Chondrocyte (in vitro differentiated cells): ENCODE measurements around the gene MOBP. TPM values are rescaled to one million over a fixed set of nuclear protein-coding genes. Genes with fewer than 3 reads are reported as not detected.

ENCODE experiments used
- DNase-seq: peaks from one replicate; pipeline ENCODE4 v3.0.0; 2021; ENCODE audit warnings: mixed read lengths, low spot score
- H3K27ac Mint-ChIP-seq: one replicate; pipeline ENCODE4 v1.8.0; 2021; ENCODE audit warnings: mild to moderate bottlenecking, moderate library complexity, mixed read lengths; ENCODE audit not compliant: unreplicated experiment
- H3K27me3 Mint-ChIP-seq: 2 replicates; pipeline ENCODE4 v1.8.0; 2021; ENCODE audit warnings: low read depth, mixed read lengths
- H3K36me3 Mint-ChIP-seq: 2 replicates; pipeline ENCODE4 v1.8.0; 2021; ENCODE audit warnings: low read depth, mixed read lengths
- H3K4me1 Mint-ChIP-seq: 2 replicates; pipeline ENCODE4 v1.8.0; 2021; ENCODE audit warnings: low read depth, mild to moderate bottlenecking, mixed read lengths
- H3K4me3 Mint-ChIP-seq: one replicate; pipeline ENCODE4 v1.8.0; 2021; ENCODE audit warnings: mild to moderate bottlenecking, moderate library complexity, mixed read lengths; ENCODE audit not compliant: unreplicated experiment
- H3K9me3 Mint-ChIP-seq: 2 replicates; pipeline ENCODE4 v1.8.0; 2021; ENCODE audit warnings: low read depth, mixed read lengths
- total RNA-seq: library from RNA; stranded (reverse); gene quantifications from 3 replicates; pipeline ENCODE4 v1.2.1, GENCODE V29; 2021
- TF ChIP-seq, protein P1 (sequence below): fragments of 200-600 bp; sonication (generic); IDR thresholded peaks from 2 replicates; pipeline ENCODE4 v1.5.0; 2021; ENCODE audit warnings: antibody characterized with exemption, mild to moderate bottlenecking, moderate library complexity

Gene MOBP
- total RNA-seq, 1 donor from 2014 or later: not detected

DNA sequence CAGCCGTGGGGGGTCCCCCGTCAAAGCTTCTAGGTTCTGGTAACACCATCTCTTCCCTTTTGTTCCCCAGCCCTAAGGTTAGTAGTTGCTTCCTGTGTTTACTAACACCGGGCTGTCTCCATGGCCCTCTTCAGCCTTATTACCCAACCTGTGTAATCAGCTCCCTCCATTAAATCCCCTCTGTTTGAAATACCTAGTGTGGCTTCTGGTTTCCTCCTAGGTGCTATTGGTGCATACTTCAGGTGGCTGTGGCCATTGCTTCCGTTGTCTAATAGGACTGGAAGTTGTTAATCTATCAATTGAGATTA lies 35.3 kb downstream of the MOBP start:
- Mint-ChIP-seq H3K4me3 (no peak overlapping the region), H3K27ac (no peak overlapping the region), H3K36me3 (no peaks in the 10 kb centered on the region), H3K9me3 (no peaks in the 10 kb centered on the region), H3K4me1 (no peaks in the 10 kb centered on the region), H3K27me3 (peaks cover 23% of the 10 kb centered on the region)
- DNase-seq: no peak
- TF ChIP-seq, protein P1, sequence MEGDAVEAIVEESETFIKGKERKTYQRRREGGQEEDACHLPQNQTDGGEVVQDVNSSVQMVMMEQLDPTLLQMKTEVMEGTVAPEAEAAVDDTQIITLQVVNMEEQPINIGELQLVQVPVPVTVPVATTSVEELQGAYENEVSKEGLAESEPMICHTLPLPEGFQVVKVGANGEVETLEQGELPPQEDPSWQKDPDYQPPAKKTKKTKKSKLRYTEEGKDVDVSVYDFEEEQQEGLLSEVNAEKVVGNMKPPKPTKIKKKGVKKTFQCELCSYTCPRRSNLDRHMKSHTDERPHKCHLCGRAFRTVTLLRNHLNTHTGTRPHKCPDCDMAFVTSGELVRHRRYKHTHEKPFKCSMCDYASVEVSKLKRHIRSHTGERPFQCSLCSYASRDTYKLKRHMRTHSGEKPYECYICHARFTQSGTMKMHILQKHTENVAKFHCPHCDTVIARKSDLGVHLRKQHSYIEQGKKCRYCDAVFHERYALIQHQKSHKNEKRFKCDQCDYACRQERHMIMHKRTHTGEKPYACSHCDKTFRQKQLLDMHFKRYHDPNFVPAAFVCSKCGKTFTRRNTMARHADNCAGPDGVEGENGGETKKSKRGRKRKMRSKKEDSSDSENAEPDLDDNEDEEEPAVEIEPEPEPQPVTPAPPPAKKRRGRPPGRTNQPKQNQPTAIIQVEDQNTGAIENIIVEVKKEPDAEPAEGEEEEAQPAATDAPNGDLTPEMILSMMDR: no peak

- no peaks in the 10 kb centered on the region for H3K9me3 Mint-ChIP-seq
- no peak for DNase-seq
- TF ChIP-seq, protein P1: no peak
- H3K27ac Mint-ChIP-seq: no peak overlapping the region
- H3K4me1 Mint-ChIP-seq: no peaks in the 10 kb centered on the region
- no peak overlapping the region for H3K4me3 Mint-ChIP-seq
- H3K27me3 Mint-ChIP-seq: peaks cover 5% of the 10 kb centered on the region
- H3K36me3 Mint-ChIP-seq: no peaks in the 10 kb centered on the region
Observed at GRCh38 chr3:39505866-39506742, 38.6 kb downstream of the MOBP start.

- H3K27ac Mint-ChIP-seq: no peak overlapping the region
- H3K9me3 Mint-ChIP-seq: no peaks in the 10 kb centered on the region
- TF ChIP-seq, protein P1: no peak
- H3K36me3 Mint-ChIP-seq: no peaks in the 10 kb centered on the region
- peaks cover 4% of the 10 kb centered on the region for H3K27me3 Mint-ChIP-seq
- H3K4me1 Mint-ChIP-seq: no peaks in the 10 kb centered on the region
- no peak overlapping the region for H3K4me3 Mint-ChIP-seq
- no peak for DNase-seq
Observed at GRCh38 chr3:39506863-39507262, 39.4 kb downstream of the MOBP start.

DNA sequence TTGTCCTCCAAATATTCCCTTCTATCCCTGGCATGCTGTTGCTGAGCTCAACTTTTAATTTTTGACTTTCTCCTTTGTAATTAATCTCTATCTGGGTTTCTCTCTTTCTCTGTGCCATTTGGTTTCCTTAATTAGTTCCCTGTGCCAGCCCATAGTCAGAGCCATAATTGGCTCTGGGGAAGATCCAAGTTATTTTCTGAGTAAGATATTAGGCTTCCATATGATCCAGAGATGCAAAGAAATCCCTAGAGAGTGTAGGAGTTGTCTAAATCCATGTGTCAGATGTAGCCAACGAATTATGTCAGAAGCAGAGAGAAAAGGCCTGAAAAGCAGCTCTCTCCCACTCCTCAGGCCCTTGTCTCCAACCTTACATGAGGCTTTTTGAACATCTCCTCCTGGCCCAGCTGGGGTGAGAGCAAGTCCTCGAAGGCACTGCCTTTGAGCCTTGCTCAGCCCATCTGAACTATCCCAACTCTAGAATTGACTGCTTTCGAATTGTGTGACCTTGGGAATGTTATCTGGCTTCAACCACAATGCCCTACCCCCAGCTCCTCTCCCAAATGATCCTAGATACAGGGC lies 46.4 kb downstream of the MOBP start:
- Mint-ChIP-seq H3K36me3 (no peaks in the 10 kb centered on the region), H3K27ac (no peak overlapping the region), H3K9me3 (no peaks in the 10 kb centered on the region), H3K4me3 (no peak overlapping the region), H3K27me3 (peaks cover 16% of the 10 kb centered on the region), H3K4me1 (no peaks in the 10 kb centered on the region)
- TF ChIP-seq, protein P1: no peak
- no peak for DNase-seq

DNA sequence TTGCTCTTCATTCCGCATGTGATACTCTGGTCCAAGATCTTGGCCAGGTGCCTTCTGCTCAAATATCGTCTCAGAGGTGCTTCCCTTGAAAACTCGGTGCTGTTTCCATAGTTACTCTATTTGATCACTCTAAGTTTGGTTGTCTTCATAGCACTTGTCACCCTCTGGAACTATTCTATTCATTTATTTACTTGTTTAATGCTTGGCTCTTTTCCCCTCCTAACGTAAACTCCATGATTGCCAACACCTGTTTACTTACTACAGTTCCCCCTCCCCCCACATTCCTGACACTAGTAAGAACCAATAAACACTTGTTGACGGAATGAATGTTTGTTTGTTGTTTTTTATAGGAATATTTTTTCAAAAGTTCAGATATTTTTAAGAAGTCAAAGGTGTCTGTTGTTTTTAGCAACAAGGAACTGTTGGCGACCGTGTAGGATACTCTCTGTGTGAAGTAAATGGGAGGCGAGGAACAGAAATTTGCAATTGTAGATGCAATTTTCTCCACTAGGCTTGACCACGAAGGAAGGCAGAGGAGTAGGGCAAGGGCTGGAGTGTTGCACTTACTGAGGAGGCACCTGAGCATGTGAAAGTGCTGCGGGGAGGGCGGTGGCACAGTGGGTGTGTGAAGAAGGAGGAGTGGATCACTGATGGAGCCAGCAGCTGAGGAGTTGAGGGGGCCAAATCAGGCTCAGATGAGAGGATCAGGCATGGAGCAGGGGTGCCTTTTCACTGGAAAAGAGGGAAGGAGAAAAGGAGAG lies 48.4 kb downstream of the MOBP start:
- Mint-ChIP-seq H3K4me3 (no peak overlapping the region), H3K9me3 (no peaks in the 10 kb centered on the region), H3K27ac (no peak overlapping the region), H3K4me1 (no peaks in the 10 kb centered on the region), H3K36me3 (no peaks in the 10 kb centered on the region), H3K27me3 (peaks cover 26% of the 10 kb centered on the region)
- TF ChIP-seq, protein P1: no peak
- DNase-seq: no peak
